Kidney epithelial cell (primary cell): ENCODE measurements around the gene TYMS. TPM values are rescaled to one million over a fixed set of nuclear protein-coding genes. Genes with fewer than 3 reads are reported as not detected.
"Not testable (repeated sequence)": the region's sequence is repeated elsewhere in the genome, so short reads cannot be mapped to it uniquely, and the experiment has no call there.

Source experiments
- DNase-seq: peaks from one replicate; pipeline ENCODE4 v3.0.0-alpha.2; 2010; ENCODE audit warnings: low read depth
- H3K27me3 ChIP-seq: 2 replicates; pipeline ENCODE4 v1.6.0; 2011; ENCODE audit warnings: low read length; ENCODE audit not compliant: control insufficient read depth, insufficient read depth
- H3K36me3 ChIP-seq: 2 replicates; pipeline ENCODE4 v1.5.1; 2011; ENCODE audit warnings: low read length; ENCODE audit not compliant: control insufficient read depth, insufficient read depth
- H3K4me3 ChIP-seq: 2 replicates; pipeline ENCODE4 v1.5.1; 2011; ENCODE audit warnings: low read depth, mild to moderate bottlenecking, control low read depth, low read length
- CTCF ChIP-seq: IDR thresholded peaks from 2 replicates; pipeline ENCODE4 v1.5.1; 2011; ENCODE audit warnings: mild to moderate bottlenecking, moderate library complexity, low read length, control low read depth, inconsistent platforms; ENCODE audit not compliant: insufficient read depth, poor library complexity, severe bottlenecking
- total RNA-seq: library from RNA; depleted of rRNA; stranded (reverse); fragments of >200 nt; gene quantifications from 2 replicates; pipeline ENCODE4 v1.2.3, GENCODE V29; 2015

Gene TYMS
- total RNA-seq, 1 donor from 2014 or later, result 22.7 TPM

DNA sequence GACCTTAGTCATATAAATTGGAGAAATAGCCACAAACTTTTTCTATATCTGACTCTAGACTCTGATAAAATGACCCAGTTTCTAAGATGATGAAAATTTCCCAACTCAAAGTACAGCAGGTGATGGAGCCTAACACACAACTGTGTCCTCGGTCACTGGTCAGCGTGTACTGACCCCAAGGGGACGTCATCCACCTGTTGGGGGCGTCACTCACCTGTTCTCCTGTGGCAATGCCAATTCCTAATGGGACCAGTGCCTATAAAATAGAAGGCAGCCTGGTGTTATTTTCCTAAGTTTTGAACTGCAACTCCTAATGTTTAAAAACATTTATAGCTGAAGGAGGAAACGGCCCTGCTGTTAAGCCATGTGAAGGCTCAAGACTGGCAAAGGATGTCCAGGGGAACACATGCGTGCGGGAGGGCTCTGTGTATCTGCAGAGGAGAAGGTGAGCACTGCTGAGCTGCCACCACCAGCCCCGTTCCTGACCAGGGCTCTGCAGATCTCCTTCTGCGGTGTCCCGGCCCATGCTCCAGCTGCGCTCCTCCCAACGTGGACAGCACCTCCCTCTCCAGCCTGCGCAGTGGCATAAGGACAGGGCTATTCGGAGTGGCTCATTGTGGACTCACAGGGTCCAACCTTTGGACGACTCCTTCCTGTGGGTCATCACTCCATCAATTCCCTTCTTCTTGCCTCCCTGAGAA, 21.2 kb downstream of the TYMS start:
- Histone ChIP-seq H3K4me3 (no peak overlapping the region), H3K36me3 (no peaks in the 10 kb centered on the region), H3K27me3 (no peaks in the 10 kb centered on the region)
- no peak for DNase-seq
- TF ChIP-seq CTCF, result no peak

DNA sequence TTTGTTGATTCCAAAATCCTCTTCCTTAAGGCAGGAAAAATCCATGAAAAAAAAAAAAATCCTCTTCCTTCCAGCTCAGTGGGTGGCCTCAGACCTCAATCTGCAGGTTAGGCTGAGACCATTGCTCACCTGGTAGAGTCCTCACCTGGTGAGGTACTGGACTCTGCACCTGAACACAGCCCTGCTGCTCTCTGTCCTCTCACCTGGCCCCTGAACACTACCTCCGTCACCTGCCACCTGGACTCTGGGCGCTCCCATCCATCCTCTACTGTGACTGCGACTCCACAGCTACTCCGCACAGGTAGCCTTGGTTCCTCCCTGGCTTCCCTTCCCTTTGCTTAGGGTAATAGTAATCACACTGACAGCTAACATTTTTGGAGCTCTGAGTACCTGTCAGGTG, 22.1 kb downstream of the TYMS start:
- Histone ChIP-seq H3K27me3 (no peaks in the 10 kb centered on the region), H3K4me3 (no peak overlapping the region), H3K36me3 (no peaks in the 10 kb centered on the region)
- TF ChIP-seq CTCF, result no peak
- DNase-seq, result no peak

GRCh38 chr18:680392-680791, 22.9 kb downstream of the TYMS start:
- DNase-seq, result no peak
- no peaks in the 10 kb centered on the region for H3K27me3 ChIP-seq
- TF ChIP-seq CTCF, result no peak
- no peak overlapping the region for H3K4me3 ChIP-seq
- H3K36me3 ChIP-seq, result no peaks in the 10 kb centered on the region

DNA sequence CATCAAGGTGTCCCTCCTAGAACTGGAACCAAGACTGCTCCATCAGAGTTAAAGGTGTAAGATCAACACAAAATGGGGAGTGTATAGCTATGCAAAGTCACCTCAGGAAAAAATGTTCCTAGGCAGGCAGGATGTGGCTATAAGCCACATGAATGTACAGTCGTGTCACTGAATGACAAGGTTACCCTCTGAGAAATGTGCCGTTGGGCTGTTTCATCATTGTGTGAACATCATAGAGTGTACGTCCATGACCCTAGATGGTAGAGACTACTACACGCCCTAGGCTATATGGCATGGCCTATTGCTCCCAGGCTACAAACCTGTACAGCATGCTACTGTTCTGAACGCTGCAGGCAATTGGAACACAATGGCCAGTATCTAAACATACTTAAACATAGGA, 24.5 kb downstream of the TYMS start:
- Histone ChIP-seq H3K4me3 (no peak overlapping the region), H3K36me3 (no peaks in the 10 kb centered on the region), H3K27me3 (no peaks in the 10 kb centered on the region)
- TF ChIP-seq CTCF, result no peak
- no peak for DNase-seq

GRCh38 chr18:682416-682815, 25.0 kb downstream of the TYMS start:
- not testable (repeated sequence) for H3K36me3 ChIP-seq, H3K4me3 ChIP-seq, H3K27me3 ChIP-seq, DNase-seq

GRCh38 chr18:682833-683232, 25.4 kb downstream of the TYMS start:
- Histone ChIP-seq H3K36me3 (no peaks in the 10 kb centered on the region), H3K27me3 (no peaks in the 10 kb centered on the region), H3K4me3 (no peak overlapping the region)
- DNase-seq, result no peak
- no peak for TF ChIP-seq CTCF
